HepG2 (cell line): ENCODE data around the gene SIK3. TPM values are rescaled to one million over a fixed set of nuclear protein-coding genes. Genes with fewer than 3 reads are reported as not detected.

Source experiments
- DNMT3B ChIP-seq: conservative IDR thresholded peaks from 2 replicates; pipeline ENCODE4 v1.6.1; 2016; ENCODE audit warnings: missing biosample characterization, control low read depth
- FUBP1 ChIP-seq: sonication (generic); formaldehyde crosslinking; IDR thresholded peaks from 2 replicates; pipeline ENCODE4 v1.5.1; 2020; ENCODE audit warnings: missing genetic modification reagents, mild to moderate bottlenecking, borderline replicate concordance
- KLF9 ChIP-seq: IDR thresholded peaks from 2 replicates; pipeline ENCODE4 v1.6.1; 2016; ENCODE audit warnings: low read depth
- NAIF1 ChIP-seq: sonication (generic); formaldehyde crosslinking; IDR thresholded peaks from 2 replicates; pipeline ENCODE4 v1.5.0; 2020; ENCODE audit warnings: mild to moderate bottlenecking, missing genetic modification reagents, borderline replicate concordance
- NCOA1 ChIP-seq: sonication (generic); formaldehyde crosslinking; IDR thresholded peaks from 2 replicates; pipeline ENCODE4 v1.9.0; 2021; ENCODE audit warnings: missing genetic modification reagents
- NFRKB ChIP-seq: fragments of 450-650 bp; IDR thresholded peaks from 2 replicates; pipeline ENCODE4 v1.6.1; 2017
- NFYC ChIP-seq: IDR thresholded peaks from 2 replicates; pipeline ENCODE4 v1.6.1; 2016; ENCODE audit warnings: missing genetic modification reagents, missing compliant biosample characterization
- NKX3-1 ChIP-seq: sonication (generic); formaldehyde crosslinking; IDR thresholded peaks from 2 replicates; pipeline ENCODE4 v1.5.0; 2020; ENCODE audit warnings: missing genetic modification reagents
- PITX1 ChIP-seq: sonication (generic); formaldehyde crosslinking; IDR thresholded peaks from 2 replicates; pipeline ENCODE4 v1.5.1; 2020; ENCODE audit warnings: mild to moderate bottlenecking, missing genetic modification reagents
- POLR2A ChIP-seq, 2 experiments: IDR thresholded peaks; 2 replicates each; pipeline ENCODE4 v1.6.1; 2011; ENCODE audit warnings: low read depth in 2 of 2, low read length in 2 of 2, mild to moderate bottlenecking in 1 of 2, moderate library complexity in 1 of 2; ENCODE audit not compliant: insufficient read depth in 1 of 2
- SMARCC2 ChIP-seq: fragments of 450-650 bp; IDR thresholded peaks from 2 replicates; pipeline ENCODE4 v1.6.1; 2017; ENCODE audit warnings: antibody characterized with exemption, mild to moderate bottlenecking
- ZBTB7B ChIP-seq: sonication (generic); formaldehyde crosslinking; IDR thresholded peaks from 2 replicates; pipeline ENCODE4 v1.4.0; 2020; ENCODE audit warnings: missing genetic modification reagents
- ZKSCAN5 ChIP-seq: sonication (generic); formaldehyde crosslinking; IDR thresholded peaks from 2 replicates; pipeline ENCODE4 v1.5.1; 2020; ENCODE audit warnings: mild to moderate bottlenecking, missing genetic modification reagents
- ZNF101 ChIP-seq: sonication (generic); formaldehyde crosslinking; IDR thresholded peaks from 2 replicates; pipeline ENCODE4 v1.4.0; 2020; ENCODE audit warnings: mild to moderate bottlenecking, low read depth, missing genetic modification reagents, borderline replicate concordance
- ZNF18 ChIP-seq: sonication (generic); formaldehyde crosslinking; IDR thresholded peaks from 2 replicates; pipeline ENCODE4 v1.8.0; 2022; ENCODE audit warnings: mild to moderate bottlenecking, missing genetic modification reagents; ENCODE audit not compliant: insufficient replicate concordance
- ZNF619 ChIP-seq: sonication (generic); formaldehyde crosslinking; IDR thresholded peaks from 2 replicates; pipeline ENCODE4 v1.4.0; 2020; ENCODE audit warnings: mild to moderate bottlenecking, missing genetic modification reagents
- ZNF816 ChIP-seq: sonication (generic); formaldehyde crosslinking; IDR thresholded peaks from 2 replicates; pipeline ENCODE4 v1.8.0; 2022; ENCODE audit warnings: missing genetic modification reagents, mild to moderate bottlenecking, borderline replicate concordance
- polyA plus RNA-seq, 8 experiments: library from polyadenylated mRNA; depleted of rRNA in 3 of 8; stranded (reverse) in 7 of 8; unstranded in 1 of 8; fragments of >200 nt; fragmentation: Illumina TruSeq in 4 of 8; extraction: Trizol in 4 of 8; gene quantifications; 2 replicates each; pipeline versions ENCODE4 v1.2.1 to v1.2.3, GENCODE V29; 2011 to 2016; ENCODE audit warnings: low read depth in 4 of 8, missing spikeins in 1 of 8, mixed read lengths in 1 of 8; ENCODE audit not compliant: insufficient read depth in 1 of 8
- total RNA-seq, 5 experiments: library from RNA; depleted of rRNA; stranded (reverse); fragments of >200 nt; fragmentation: Illumina TruSeq; extraction: Trizol; gene quantifications; 2 replicates each; pipeline ENCODE4 v1.2.3, GENCODE V29; 2016; ENCODE audit warnings: low read depth in 1 of 5
- TF ChIP-seq, protein P1 (sequence below): sonication (generic); formaldehyde crosslinking; IDR thresholded peaks from 2 replicates; pipeline ENCODE4 v1.5.0; 2020; ENCODE audit warnings: missing genetic modification reagents
- TF ChIP-seq, protein P2 (sequence below): fragments of 450-650 bp; IDR thresholded peaks from 2 replicates; pipeline ENCODE4 v1.6.1; 2017; ENCODE audit warnings: mild to moderate bottlenecking
- TF ChIP-seq, protein P3 (sequence below): sonication (generic); formaldehyde crosslinking; IDR thresholded peaks from 2 replicates; pipeline ENCODE4 v1.5.0; 2020; ENCODE audit warnings: missing genetic modification reagents
- TF ChIP-seq, protein P4 (sequence below): sonication (generic); formaldehyde crosslinking; IDR thresholded peaks from 2 replicates; pipeline ENCODE4 v1.8.0; 2022; ENCODE audit warnings: mild to moderate bottlenecking, missing genetic modification reagents, moderate library complexity

SIK3 gene
- total and polyA plus RNA-seq, 2 of the 13 experiments (the other 11 are each of a cell fraction or from before 2014, with no cell fraction given) = 5.7 to 9.8 TPM

- TF ChIP-seq FUBP1 (CRISPR knock-in tag) (0 out of 2 replicates have a peak, but pooled peaks have one; percentile 88), NFRKB (no peak), ZNF816 (CRISPR knock-in tag) (peak; percentile 42; the same call in 1 of the 2 replicates), ZNF619 (CRISPR knock-in tag) (0 out of 2 replicates have a peak, but pooled peaks have one; percentile 50), PITX1 (CRISPR knock-in tag) (peak; percentile 70; the same call in 1 of the 2 replicates), ZBTB7B (peak; percentile 99), NCOA1 (CRISPR knock-in tag) (peak; percentile 96; the same call in 1 of the 2 replicates), SMARCC2 (no peak), KLF9 (CRISPR knock-in tag) (no peak), ZKSCAN5 (CRISPR knock-in tag) (no peak), DNMT3B (CRISPR knock-in tag) (peak; percentile 87; the same call in 1 of the 2 replicates), NAIF1 (CRISPR knock-in tag) (no peak), ZNF18 (CRISPR knock-in tag) (peak; percentile 89), NKX3-1 (CRISPR knock-in tag) (no peak), POLR2A (IDR thresholded peaks at IDR 0.05; ENCODE audit: insufficient read depth in 1 of 2, low read depth in 2 of 2, low read length in 2 of 2) (peak in 1 of 2 experiments; percentile 51; a peak in 2 of 4 replicates), NFYC (CRISPR knock-in tag) (peak; percentile 58; the same call in 1 of the 2 replicates), ZNF101 (CRISPR knock-in tag) (0 out of 2 replicates have a peak, but pooled peaks have one; percentile 83)
- TF ChIP-seq, protein P1, sequence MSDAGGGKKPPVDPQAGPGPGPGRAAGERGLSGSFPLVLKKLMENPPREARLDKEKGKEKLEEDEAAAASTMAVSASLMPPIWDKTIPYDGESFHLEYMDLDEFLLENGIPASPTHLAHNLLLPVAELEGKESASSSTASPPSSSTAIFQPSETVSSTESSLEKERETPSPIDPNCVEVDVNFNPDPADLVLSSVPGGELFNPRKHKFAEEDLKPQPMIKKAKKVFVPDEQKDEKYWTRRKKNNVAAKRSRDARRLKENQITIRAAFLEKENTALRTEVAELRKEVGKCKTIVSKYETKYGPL (CRISPR knock-in tag) = no peak; the same call in 1 of the 2 replicates
- TF ChIP-seq, protein P2, sequence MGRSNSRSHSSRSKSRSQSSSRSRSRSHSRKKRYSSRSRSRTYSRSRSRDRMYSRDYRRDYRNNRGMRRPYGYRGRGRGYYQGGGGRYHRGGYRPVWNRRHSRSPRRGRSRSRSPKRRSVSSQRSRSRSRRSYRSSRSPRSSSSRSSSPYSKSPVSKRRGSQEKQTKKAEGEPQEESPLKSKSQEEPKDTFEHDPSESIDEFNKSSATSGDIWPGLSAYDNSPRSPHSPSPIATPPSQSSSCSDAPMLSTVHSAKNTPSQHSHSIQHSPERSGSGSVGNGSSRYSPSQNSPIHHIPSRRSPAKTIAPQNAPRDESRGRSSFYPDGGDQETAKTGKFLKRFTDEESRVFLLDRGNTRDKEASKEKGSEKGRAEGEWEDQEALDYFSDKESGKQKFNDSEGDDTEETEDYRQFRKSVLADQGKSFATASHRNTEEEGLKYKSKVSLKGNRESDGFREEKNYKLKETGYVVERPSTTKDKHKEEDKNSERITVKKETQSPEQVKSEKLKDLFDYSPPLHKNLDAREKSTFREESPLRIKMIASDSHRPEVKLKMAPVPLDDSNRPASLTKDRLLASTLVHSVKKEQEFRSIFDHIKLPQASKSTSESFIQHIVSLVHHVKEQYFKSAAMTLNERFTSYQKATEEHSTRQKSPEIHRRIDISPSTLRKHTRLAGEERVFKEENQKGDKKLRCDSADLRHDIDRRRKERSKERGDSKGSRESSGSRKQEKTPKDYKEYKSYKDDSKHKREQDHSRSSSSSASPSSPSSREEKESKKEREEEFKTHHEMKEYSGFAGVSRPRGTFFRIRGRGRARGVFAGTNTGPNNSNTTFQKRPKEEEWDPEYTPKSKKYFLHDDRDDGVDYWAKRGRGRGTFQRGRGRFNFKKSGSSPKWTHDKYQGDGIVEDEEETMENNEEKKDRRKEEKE = no peak
- TF ChIP-seq, protein P3, sequence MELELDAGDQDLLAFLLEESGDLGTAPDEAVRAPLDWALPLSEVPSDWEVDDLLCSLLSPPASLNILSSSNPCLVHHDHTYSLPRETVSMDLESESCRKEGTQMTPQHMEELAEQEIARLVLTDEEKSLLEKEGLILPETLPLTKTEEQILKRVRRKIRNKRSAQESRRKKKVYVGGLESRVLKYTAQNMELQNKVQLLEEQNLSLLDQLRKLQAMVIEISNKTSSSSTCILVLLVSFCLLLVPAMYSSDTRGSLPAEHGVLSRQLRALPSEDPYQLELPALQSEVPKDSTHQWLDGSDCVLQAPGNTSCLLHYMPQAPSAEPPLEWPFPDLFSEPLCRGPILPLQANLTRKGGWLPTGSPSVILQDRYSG (CRISPR knock-in tag) = no peak
- TF ChIP-seq, protein P4, sequence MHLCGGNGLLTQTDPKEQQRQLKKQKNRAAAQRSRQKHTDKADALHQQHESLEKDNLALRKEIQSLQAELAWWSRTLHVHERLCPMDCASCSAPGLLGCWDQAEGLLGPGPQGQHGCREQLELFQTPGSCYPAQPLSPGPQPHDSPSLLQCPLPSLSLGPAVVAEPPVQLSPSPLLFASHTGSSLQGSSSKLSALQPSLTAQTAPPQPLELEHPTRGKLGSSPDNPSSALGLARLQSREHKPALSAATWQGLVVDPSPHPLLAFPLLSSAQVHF (CRISPR knock-in tag) = no peak
These were observed 265.6 kb downstream of the SIK3 start (continued) for GRCh38 chr11:116832350-116833290.
